BLaER1 treated with 17β-estradiol and CSF1 and Interleukin-3, amounts not matched to agents 10 nM and 100 nM (cell line): ENCODE data around the gene PLS3.

Experiments used
- H3K27ac ChIP-seq, 11 experiments: shearing (Covaris generic); formaldehyde crosslinking; 2 replicates each; pipeline ENCODE4 v1.8.1; 2022
- H3K27me3 ChIP-seq, 11 experiments: shearing (Covaris generic); formaldehyde crosslinking; 2 replicates each; pipeline ENCODE4 v1.8.1; 2022
- H3K36me3 ChIP-seq, 11 experiments: shearing (Covaris generic); formaldehyde crosslinking; 2 replicates each; pipeline ENCODE4 v1.8.1; 2022
- H3K4me1 ChIP-seq, 10 experiments: shearing (Covaris generic); formaldehyde crosslinking; 2 replicates each; pipeline ENCODE4 v1.8.1; 2022
- H3K4me2 ChIP-seq, 11 experiments: shearing (Covaris generic); formaldehyde crosslinking; 2 replicates each; pipeline ENCODE4 v1.8.1; 2022
- H3K4me3 ChIP-seq, 10 experiments: shearing (Covaris generic); formaldehyde crosslinking; 2 replicates each; pipeline ENCODE4 v1.8.1; 2022
- H3K9ac ChIP-seq, 11 experiments: shearing (Covaris generic); formaldehyde crosslinking; 2 replicates each; pipeline ENCODE4 v1.8.1; 2022
- H3K9me3 ChIP-seq, 11 experiments: shearing (Covaris generic); formaldehyde crosslinking; replicated peaks in 1 of 11; 2 replicates each; pipeline ENCODE4 v1.8.1; 2022
- H4K20me1 ChIP-seq, 11 experiments: shearing (Covaris generic); formaldehyde crosslinking; 2 replicates each; pipeline ENCODE4 v1.8.1; 2022
- Cebpa-rat ChIP-seq, 11 experiments: shearing (Covaris generic); IDR thresholded peaks; 2 replicates each; pipeline ENCODE4 v1.8.1; 2022

Gene PLS3

DNA sequence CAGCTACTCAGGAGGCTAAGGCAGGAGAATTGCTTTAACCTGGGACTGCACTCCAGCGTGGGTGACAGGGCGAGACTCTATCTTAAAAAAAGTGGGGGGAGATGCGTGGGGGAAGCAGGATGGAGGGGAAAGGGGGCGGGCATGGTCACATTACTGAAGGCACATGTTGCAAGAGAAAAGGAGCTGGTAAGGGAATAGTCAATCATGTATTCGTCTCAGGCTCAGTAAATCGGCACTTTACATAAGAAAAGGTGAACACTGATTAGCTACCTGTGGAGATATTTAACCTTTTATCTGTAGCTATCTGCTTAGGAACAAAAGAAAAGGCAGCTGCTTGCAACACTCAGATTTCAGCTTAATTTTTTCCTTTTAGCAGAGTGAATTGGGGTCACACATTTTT lies 132.5 kb downstream of the PLS3 start:
- H3K27ac ChIP-seq, result no peak overlapping the region
- H3K4me2 ChIP-seq, result no peak overlapping the region
- H3K9ac ChIP-seq, result no peak overlapping the region

DNA sequence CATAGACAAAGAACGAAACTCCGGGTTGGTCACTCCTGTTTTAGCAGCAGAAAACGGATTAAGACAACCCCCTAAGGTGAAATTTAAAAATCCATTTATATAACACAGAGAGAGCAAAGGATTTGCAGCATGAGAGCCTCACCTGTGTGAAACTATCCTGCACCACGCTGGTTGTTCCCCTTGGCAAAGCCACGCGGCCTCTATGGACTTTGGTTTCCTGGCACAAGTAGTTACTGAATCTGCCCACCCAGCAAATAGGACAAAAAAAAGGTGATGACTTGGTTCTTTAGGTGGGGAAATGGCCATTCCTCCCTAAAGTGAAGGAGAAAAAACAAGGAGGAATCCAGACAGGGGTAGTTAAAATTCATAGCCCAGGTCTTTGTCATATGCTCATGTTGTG lies 133.1 kb downstream of the PLS3 start:
- H4K20me1 ChIP-seq, result no peaks in the 10 kb centered on the region; a peak in 1 of 22 replicates
- H3K27me3 ChIP-seq, result peaks cover 65 to 88% (median 84%) of the 10 kb centered on the region in 11 experiments
- H3K4me1 ChIP-seq, result no peaks in the 10 kb centered on the region
- H3K9ac ChIP-seq, result no peak overlapping the region
- H3K9me3 ChIP-seq, result no peaks in the 10 kb centered on the region
- no peaks in the 10 kb centered on the region for H3K36me3 ChIP-seq
- no peak overlapping the region for H3K27ac ChIP-seq
- no peak for TF ChIP-seq Cebpa-rat (IDR thresholded peaks at IDR 0.05)
- no peak overlapping the region for H3K4me2 ChIP-seq
- H3K4me3 ChIP-seq, result no peak overlapping the region

More for the DNA sequence above, 132.5 kb downstream of the PLS3 start:
- TF ChIP-seq Cebpa-rat (IDR thresholded peaks at IDR 0.05), result no peak
- H3K4me3 ChIP-seq, result no peak overlapping the region
- H3K9me3 ChIP-seq, result no peaks in the 10 kb centered on the region
- H4K20me1 ChIP-seq, result no peaks in the 10 kb centered on the region; a peak in 1 of 22 replicates
- H3K4me1 ChIP-seq, result no peaks in the 10 kb centered on the region
- no peaks in the 10 kb centered on the region for H3K36me3 ChIP-seq
- peaks cover 69 to 94% (median 90%) of the 10 kb centered on the region in 11 experiments for H3K27me3 ChIP-seq

DNA sequence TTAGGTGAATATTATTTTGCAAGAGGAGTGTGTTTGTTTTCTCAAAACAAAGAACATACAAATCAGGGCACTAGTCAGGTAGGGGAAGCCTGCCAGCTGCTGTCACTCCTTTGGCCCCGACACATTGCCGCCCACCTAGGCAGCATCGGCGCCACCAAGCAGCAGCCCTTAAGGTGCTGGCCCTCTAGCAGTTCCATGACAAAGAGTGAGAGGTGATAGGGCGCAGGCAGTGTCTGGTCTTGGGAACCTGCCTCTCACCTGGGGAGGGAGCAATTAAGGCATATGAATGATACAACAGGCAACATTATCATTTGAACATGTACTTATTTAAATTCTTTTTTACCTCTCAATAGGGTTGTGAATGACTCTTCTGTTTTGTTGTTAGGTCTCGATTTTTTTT lies 135.1 kb downstream of the PLS3 start:
- no peak overlapping the region for H3K9ac ChIP-seq
- H3K4me2 ChIP-seq, result no peak overlapping the region
- H3K4me1 ChIP-seq, result no peaks in the 10 kb centered on the region
- H3K27me3 ChIP-seq, result peaks cover 54 to 74% (median 70%) of the 10 kb centered on the region in 11 experiments
- H3K9me3 ChIP-seq, result no peaks in the 10 kb centered on the region
- no peak overlapping the region for H3K27ac ChIP-seq
- no peaks in the 10 kb centered on the region for H3K36me3 ChIP-seq
- no peak for TF ChIP-seq Cebpa-rat (IDR thresholded peaks at IDR 0.05)
- H3K4me3 ChIP-seq, result no peak overlapping the region
- no peaks in the 10 kb centered on the region; a peak in 1 of 22 replicates for H4K20me1 ChIP-seq

DNA sequence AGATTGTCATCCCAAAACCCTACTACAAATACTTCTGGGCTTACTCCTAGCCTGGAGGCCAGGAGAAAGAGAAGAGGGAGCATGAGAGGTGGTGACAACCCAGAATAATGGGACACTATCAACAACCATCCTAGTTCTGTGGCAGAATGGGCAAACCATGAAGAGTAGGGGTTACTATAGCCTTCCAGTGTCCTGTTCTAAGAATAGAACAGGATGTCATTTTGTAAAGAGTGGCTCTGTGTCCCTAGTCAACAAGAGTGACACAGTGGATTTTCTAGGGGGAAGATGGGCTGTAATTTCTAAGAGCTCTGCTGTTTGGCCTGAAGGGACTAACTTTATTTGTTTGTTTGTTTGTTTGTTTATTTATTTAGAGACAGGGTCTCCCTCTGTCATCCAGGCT lies 136.0 kb downstream of the PLS3 start:
- no peak overlapping the region for H3K9ac ChIP-seq
- H3K4me3 ChIP-seq, result no peak overlapping the region
- H4K20me1 ChIP-seq, result no peaks in the 10 kb centered on the region; a peak in 1 of 22 replicates
- H3K27me3 ChIP-seq, result peaks cover 51 to 68% (median 64%) of the 10 kb centered on the region in 11 experiments
- H3K4me2 ChIP-seq, result no peak overlapping the region
- H3K4me1 ChIP-seq, result no peaks in the 10 kb centered on the region
- H3K27ac ChIP-seq, result no peak overlapping the region
- H3K9me3 ChIP-seq, result no peaks in the 10 kb centered on the region
- no peak for TF ChIP-seq Cebpa-rat (IDR thresholded peaks at IDR 0.05)
- no peaks in the 10 kb centered on the region for H3K36me3 ChIP-seq

DNA sequence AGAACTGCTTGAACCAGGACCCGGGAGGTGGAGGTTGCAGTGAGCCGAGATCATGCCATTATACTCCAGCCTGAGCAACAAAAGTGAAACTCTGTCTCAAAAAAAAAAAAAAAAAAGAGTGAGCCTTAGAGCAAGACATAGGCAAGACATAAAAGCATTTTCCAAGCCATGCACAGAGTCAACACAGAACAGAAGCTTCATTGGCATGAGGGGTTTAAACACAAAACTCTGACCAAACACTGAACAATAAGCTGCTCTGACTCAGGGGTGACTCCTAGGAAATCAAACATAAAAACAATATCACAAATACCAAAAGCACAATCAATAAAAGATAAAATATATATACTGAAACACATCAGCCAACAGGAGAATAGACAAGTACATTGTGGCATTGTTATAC lies 136.8 kb downstream of the PLS3 start:
- H3K27ac ChIP-seq, result no peak overlapping the region
- no peaks in the 10 kb centered on the region for H3K4me1 ChIP-seq
- no peak overlapping the region for H3K4me3 ChIP-seq
- no peak overlapping the region for H3K9ac ChIP-seq
- H3K4me2 ChIP-seq, result no peak overlapping the region
- no peaks in the 10 kb centered on the region for H3K36me3 ChIP-seq
- no peak for TF ChIP-seq Cebpa-rat (IDR thresholded peaks at IDR 0.05)
- no peaks in the 10 kb centered on the region; a peak in 1 of 22 replicates for H4K20me1 ChIP-seq
- H3K9me3 ChIP-seq, result no peaks in the 10 kb centered on the region
- peaks cover 46 to 61% (median 58%) of the 10 kb centered on the region in 11 experiments for H3K27me3 ChIP-seq
